Erythroblast (primary cell): ENCODE measurements around the gene FHL3.

Experiments used
- DNase-seq, 2 experiments: peaks; one replicate each; lab custom pipeline; 2025; lab: John Stamatoyannopoulos, UW
- GATA1 ChIP-seq: IDR thresholded peaks from 2 replicates; pipeline ENCODE4 v1.6.1; 2011; ENCODE audit warnings: low read depth, mild to moderate bottlenecking, control low read depth, low read length, moderate library complexity
- POLR2A ChIP-seq: IDR thresholded peaks from 2 replicates; pipeline ENCODE4 v1.6.1; 2011; ENCODE audit warnings: mild to moderate bottlenecking, low read length

The FHL3 gene

GRCh38 chr1:38028105-38028591, 22.8 kb upstream of the FHL3 start:
- TF ChIP-seq GATA1 (no peak), POLR2A (no peak)
- DNase-seq: no peak

GRCh38 chr1:38027201-38028104, 22.1 kb upstream of the FHL3 start:
- DNase-seq: no peak
- TF ChIP-seq GATA1 (no peak), POLR2A (no peak)

GRCh38 chr1:38026592-38027200, 21.4 kb upstream of the FHL3 start:
- DNase-seq: peak; percentile 42 to 60
- TF ChIP-seq GATA1 (no peak), POLR2A (no peak)

GRCh38 chr1:38025664-38026063, 20.4 kb upstream of the FHL3 start:
- no peak for DNase-seq
- TF ChIP-seq GATA1 (no peak), POLR2A (no peak)

- TF ChIP-seq POLR2A (no peak), GATA1 (no peak)
- no peak for DNase-seq
These were observed 19.9 kb upstream of the FHL3 start for GRCh38 chr1:38025233-38025632.

GRCh38 chr1:38022810-38023209, 17.5 kb upstream of the FHL3 start:
- TF ChIP-seq GATA1 (no peak), POLR2A (no peak)

GRCh38 chr1:38021969-38022368, 16.7 kb upstream of the FHL3 start:
- DNase-seq: no peak
- TF ChIP-seq GATA1 (no peak), POLR2A (no peak)

More at GRCh38 chr1:38022810-38023209, 17.5 kb upstream of the FHL3 start:
- DNase-seq: no peak

GRCh38 chr1:38020396-38020795, 15.1 kb upstream of the FHL3 start:
- no peak for DNase-seq
- TF ChIP-seq POLR2A: no peak
- TF ChIP-seq GATA1: no peak

GRCh38 chr1:38018864-38019343, 13.6 kb upstream of the FHL3 start:
- DNase-seq: peak; percentile 23 to 34
- TF ChIP-seq GATA1 (no peak), POLR2A (no peak)

- TF ChIP-seq GATA1 (no peak), POLR2A (no peak)
- DNase-seq: peak; percentile 27 to 52
These were observed 10.8 kb upstream of the FHL3 start for GRCh38 chr1:38015978-38016725.

- TF ChIP-seq GATA1 (no peak), POLR2A (no peak)
- no peak for DNase-seq
These were observed 9.6 kb upstream of the FHL3 start for GRCh38 chr1:38014724-38015424.

GRCh38 chr1:38014171-38014570, 8.9 kb upstream of the FHL3 start:
- DNase-seq: peak in 1 of 2 experiments; percentile 21

GRCh38 chr1:38013227-38013622, 7.9 kb upstream of the FHL3 start:
- no peak for DNase-seq
- TF ChIP-seq GATA1 (no peak), POLR2A (no peak)

More at GRCh38 chr1:38014171-38014570, 8.9 kb upstream of the FHL3 start:
- no peak for TF ChIP-seq POLR2A

GRCh38 chr1:38012363-38013226, 7.3 kb upstream of the FHL3 start, which contains the start of gene UTP11:
TSS of gene UTP11 (plus strand) at chr1:38012734. CDS start at chr1:38012803, 69 bp downstream.
- TF ChIP-seq GATA1: no peak
- peak; percentile 92 for TF ChIP-seq POLR2A

More at GRCh38 chr1:38012363-38013226, 7.3 kb upstream of the FHL3 start, which contains the start of gene UTP11:
- peak; percentile 97 to 98 for DNase-seq
